NB4 (cell line): ENCODE measurements around the gene REXO1.

ENCODE experiments used
- POLR2A ChIP-seq: IDR thresholded peaks from 2 replicates; pipeline ENCODE4 v1.6.1; 2011; ENCODE audit warnings: mild to moderate bottlenecking; ENCODE audit not compliant: insufficient read length; ENCODE audit errors: extremely low read depth
- TF ChIP-seq, protein P1 (sequence below): IDR thresholded peaks from one replicate; pipeline ENCODE4 v1.5.1; 2012; ENCODE audit warnings: low read depth, low read length

GRCh38 chr19:1773184-1773583 lies 75.1 kb downstream of the REXO1 start:
- TF ChIP-seq, protein P1, sequence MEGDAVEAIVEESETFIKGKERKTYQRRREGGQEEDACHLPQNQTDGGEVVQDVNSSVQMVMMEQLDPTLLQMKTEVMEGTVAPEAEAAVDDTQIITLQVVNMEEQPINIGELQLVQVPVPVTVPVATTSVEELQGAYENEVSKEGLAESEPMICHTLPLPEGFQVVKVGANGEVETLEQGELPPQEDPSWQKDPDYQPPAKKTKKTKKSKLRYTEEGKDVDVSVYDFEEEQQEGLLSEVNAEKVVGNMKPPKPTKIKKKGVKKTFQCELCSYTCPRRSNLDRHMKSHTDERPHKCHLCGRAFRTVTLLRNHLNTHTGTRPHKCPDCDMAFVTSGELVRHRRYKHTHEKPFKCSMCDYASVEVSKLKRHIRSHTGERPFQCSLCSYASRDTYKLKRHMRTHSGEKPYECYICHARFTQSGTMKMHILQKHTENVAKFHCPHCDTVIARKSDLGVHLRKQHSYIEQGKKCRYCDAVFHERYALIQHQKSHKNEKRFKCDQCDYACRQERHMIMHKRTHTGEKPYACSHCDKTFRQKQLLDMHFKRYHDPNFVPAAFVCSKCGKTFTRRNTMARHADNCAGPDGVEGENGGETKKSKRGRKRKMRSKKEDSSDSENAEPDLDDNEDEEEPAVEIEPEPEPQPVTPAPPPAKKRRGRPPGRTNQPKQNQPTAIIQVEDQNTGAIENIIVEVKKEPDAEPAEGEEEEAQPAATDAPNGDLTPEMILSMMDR, result no peak
- no peak for TF ChIP-seq POLR2A
